Measurements from ENCODE around the gene ELL2. TPM values are rescaled to one million over a fixed set of nuclear protein-coding genes. Genes with fewer than 3 reads are reported as not detected.

ELL2 gene
- total RNA-seq, 4 donors from 2014 or later, result 72.2 to 87.6 (median 79.6) TPM

DNA sequence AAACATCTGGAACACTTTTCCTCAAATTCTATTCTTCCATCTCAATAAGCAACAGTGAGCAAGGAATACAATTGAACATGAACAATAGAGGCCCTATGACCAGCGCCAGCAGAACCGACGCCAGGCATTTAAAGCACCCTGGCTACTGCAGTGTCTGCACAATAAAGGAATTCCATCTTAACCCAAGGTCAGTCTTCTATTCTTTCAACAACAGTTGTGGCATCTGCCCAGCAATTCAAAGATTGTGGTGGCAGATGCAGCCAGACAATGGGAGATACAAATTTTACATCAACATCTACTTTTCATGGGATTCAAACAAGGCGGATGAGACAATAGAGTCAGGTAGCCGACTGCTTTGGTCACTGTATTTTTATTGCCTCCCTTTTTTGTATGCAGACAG, 65.9 kb downstream of the ELL2 start:
- Histone ChIP-seq H3K4me1 (peaks cover 0 to 14% (median 0%) of the 10 kb centered on the region in 4 donors), H3K36me3 (peaks cover 0 to 84% (median 0%) of the 10 kb centered on the region in 3 donors), H3K27me3 (no peaks in the 10 kb centered on the region), H3K9me3 (no peaks in the 10 kb centered on the region), H3K27ac (peak overlapping the region in 1 of 4 donors; percentile 33), H3K4me3 (no peak overlapping the region)
- 44 to 62% methylated on average over 5 of the region's 5 CpGs for WGBS, 2 donors
- DNase-seq (ENCODE audit: low spot score in 2 of 2), result no peak
- TF ChIP-seq POLR2A (IDR thresholded peaks at IDR 0.05), result no peak
- TF ChIP-seq, protein P1, sequence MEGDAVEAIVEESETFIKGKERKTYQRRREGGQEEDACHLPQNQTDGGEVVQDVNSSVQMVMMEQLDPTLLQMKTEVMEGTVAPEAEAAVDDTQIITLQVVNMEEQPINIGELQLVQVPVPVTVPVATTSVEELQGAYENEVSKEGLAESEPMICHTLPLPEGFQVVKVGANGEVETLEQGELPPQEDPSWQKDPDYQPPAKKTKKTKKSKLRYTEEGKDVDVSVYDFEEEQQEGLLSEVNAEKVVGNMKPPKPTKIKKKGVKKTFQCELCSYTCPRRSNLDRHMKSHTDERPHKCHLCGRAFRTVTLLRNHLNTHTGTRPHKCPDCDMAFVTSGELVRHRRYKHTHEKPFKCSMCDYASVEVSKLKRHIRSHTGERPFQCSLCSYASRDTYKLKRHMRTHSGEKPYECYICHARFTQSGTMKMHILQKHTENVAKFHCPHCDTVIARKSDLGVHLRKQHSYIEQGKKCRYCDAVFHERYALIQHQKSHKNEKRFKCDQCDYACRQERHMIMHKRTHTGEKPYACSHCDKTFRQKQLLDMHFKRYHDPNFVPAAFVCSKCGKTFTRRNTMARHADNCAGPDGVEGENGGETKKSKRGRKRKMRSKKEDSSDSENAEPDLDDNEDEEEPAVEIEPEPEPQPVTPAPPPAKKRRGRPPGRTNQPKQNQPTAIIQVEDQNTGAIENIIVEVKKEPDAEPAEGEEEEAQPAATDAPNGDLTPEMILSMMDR (IDR thresholded peaks at IDR 0.05), result no peak
- TF ChIP-seq EP300 (IDR thresholded peaks at IDR 0.05), result no peak

DNA sequence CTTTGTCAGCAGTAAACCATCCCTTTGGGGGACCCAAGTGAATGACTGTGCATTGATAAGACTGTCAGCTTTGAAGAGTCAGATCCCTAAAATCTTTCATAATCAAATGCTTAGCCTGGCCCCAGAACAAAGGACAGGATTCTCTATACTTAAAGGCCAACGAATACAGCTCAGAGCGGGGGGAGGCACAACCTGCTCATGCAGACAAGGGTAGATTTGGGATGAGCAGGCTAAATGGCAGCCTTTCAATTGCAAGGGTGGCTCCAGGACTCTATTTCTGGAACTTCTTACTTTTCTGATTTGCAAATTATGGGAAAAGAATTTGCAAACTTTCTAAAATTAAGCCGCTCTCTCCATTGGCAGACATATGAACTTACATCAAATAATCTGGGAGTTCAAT, 66.4 kb downstream of the ELL2 start:
- no peak for TF ChIP-seq POLR2A (IDR thresholded peaks at IDR 0.05)
- Histone ChIP-seq H3K4me1 (peaks cover 0 to 14% (median 0%) of the 10 kb centered on the region in 4 donors), H3K27me3 (no peaks in the 10 kb centered on the region), H3K36me3 (peaks cover 0 to 84% (median 0%) of the 10 kb centered on the region in 3 donors), H3K4me3 (no peak overlapping the region), H3K27ac (peak overlapping the region in 2 of 4 donors; percentile 33), H3K9me3 (no peaks in the 10 kb centered on the region)
- 63 to 78% methylated on average over 3 of the region's 3 CpGs for WGBS, 2 donors
- no peak for DNase-seq (ENCODE audit: low spot score in 2 of 2)

DNA sequence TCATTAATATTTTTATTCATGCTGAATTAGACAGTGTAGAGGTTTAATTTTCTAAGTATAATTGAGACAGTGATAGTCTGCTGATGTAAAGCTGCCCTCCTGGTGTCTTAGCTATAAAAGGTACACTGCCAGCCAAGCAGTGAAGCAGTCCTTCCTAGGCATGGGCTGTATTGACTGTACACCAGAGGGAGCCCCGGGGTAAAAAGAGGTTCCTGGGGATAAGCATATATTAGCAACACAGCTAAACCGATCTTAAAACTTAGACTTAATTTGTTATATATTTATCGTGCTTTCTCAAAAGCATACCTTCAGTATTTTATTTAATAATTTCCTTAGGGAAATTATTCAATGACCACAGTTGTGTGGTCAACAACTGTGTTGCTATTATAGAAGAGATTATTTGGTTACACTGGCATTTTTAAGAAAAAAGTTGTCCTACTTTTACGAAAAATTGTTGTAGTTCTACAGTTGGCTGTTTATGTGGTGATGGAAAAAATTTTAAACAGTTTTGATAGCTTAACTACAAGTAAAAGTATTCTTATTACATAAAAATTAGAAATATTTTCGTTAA, 68.8 kb downstream of the ELL2 start:
- H3K36me3 ChIP-seq, result peaks cover 0 to 83% (median 0%) of the 10 kb centered on the region in 3 donors
- H3K9me3 ChIP-seq, result no peaks in the 10 kb centered on the region
- peaks cover 0 to 14% (median 0%) of the 10 kb centered on the region in 4 donors for H3K4me1 ChIP-seq
- H3K27ac ChIP-seq, result no peak overlapping the region
- WGBS, 2 donors, result 94 to 95% methylated on average over 5 of the region's 5 CpGs
- TF ChIP-seq, protein P1 (IDR thresholded peaks at IDR 0.05), result peak in 2 of 5 experiments; percentile 26 to 33
- no peak for TF ChIP-seq EP300 (IDR thresholded peaks at IDR 0.05)
- no peak for TF ChIP-seq POLR2A (IDR thresholded peaks at IDR 0.05)
- no peak overlapping the region for H3K4me3 ChIP-seq
- no peaks in the 10 kb centered on the region for H3K27me3 ChIP-seq
- no peak for DNase-seq (ENCODE audit: low spot score in 2 of 2)

DNA sequence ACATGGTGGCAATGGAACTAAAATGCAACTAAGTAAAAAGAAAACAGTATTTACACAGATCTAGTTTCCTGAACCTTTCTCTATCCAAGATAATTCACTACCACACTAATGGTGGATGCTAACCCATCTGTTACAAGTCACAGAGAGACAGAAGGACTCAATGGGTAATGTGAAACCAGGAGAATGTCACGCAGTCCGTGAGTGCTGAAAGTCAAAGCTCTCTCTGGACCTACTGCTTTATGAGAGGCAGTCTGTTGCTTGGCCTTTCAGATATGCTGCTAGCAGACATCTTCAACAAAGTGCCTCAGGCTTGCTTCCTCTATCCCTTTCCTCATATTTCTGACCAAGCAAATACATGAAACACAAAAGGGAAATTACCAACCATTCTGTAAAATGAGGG, 70.2 kb downstream of the ELL2 start:
- H3K36me3 ChIP-seq, result peaks cover 0 to 72% (median 0%) of the 10 kb centered on the region in 3 donors
- peaks cover 0 to 14% (median 0%) of the 10 kb centered on the region in 4 donors for H3K4me1 ChIP-seq
- H3K9me3 ChIP-seq, result no peaks in the 10 kb centered on the region
- no peak overlapping the region for H3K27ac ChIP-seq
- TF ChIP-seq, protein P1 (IDR thresholded peaks at IDR 0.05), result no peak
- TF ChIP-seq POLR2A (IDR thresholded peaks at IDR 0.05) (no peak), EP300 (IDR thresholded peaks at IDR 0.05) (no peak)
- 71 to 73% methylated on average over 2 of the region's 2 CpGs for WGBS, 2 donors
- no peak for DNase-seq (ENCODE audit: low spot score in 2 of 2)
- H3K27me3 ChIP-seq, result no peaks in the 10 kb centered on the region
- H3K4me3 ChIP-seq, result no peak overlapping the region

DNA sequence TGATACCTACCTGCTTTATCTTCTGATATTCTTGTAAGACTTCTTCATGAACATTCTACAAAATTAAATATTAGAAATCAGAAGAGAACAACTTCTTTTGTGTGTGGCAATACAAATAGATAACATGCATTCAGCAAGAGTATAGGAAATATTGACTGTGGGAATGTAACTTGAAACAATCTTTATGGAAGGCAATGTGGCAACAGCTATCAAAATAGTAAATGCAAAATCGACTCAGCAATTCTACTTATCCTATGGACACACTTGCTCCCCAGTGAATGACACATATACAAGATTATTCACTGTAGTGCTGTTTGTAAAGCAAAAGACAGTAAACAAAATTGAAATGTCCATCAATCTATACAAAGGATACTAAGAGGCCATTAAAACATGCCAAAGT, 72.6 kb downstream of the ELL2 start:
- Histone ChIP-seq H3K27me3 (no peaks in the 10 kb centered on the region), H3K4me3 (no peak overlapping the region), H3K36me3 (peaks cover 0 to 56% (median 0%) of the 10 kb centered on the region in 3 donors), H3K27ac (no peak overlapping the region), H3K9me3 (no peaks in the 10 kb centered on the region), H3K4me1 (peaks cover 0 to 5% (median 0%) of the 10 kb centered on the region in 4 donors)
- 74 to 91% methylated on average over 1 of the region's 1 CpG for WGBS, 2 donors
- TF ChIP-seq EP300 (IDR thresholded peaks at IDR 0.05) (no peak), POLR2A (IDR thresholded peaks at IDR 0.05) (no peak)
- TF ChIP-seq, protein P1 (IDR thresholded peaks at IDR 0.05), result no peak
- DNase-seq (ENCODE audit: low spot score in 2 of 2), result no peak
